Duodenal mucosa (tissue), 2 donors: ENCODE results near the gene CDC20B.

Experiments
- H3K27ac ChIP-seq: one replicate; pipeline ENCODE4 v1.7.0; 2013; ENCODE audit warnings: low read depth, low read length
- H3K27me3 ChIP-seq, 2 donors: one replicate each; pipeline ENCODE4 v1.7.0; 2013; ENCODE audit warnings: low read length in 2 of 2, control low read depth in 1 of 2; ENCODE audit not compliant: insufficient read depth in 2 of 2, control insufficient read depth in 1 of 2
- H3K36me3 ChIP-seq, 2 donors: one replicate each; pipeline ENCODE4 v1.7.0; 2013; ENCODE audit warnings: low read length in 2 of 2, control low read depth in 1 of 2; ENCODE audit not compliant: insufficient read depth in 2 of 2, control insufficient read depth in 1 of 2
- H3K4me1 ChIP-seq, 2 donors: one replicate each; pipeline ENCODE4 v1.7.0; 2013; ENCODE audit warnings: low read length in 2 of 2, control low read depth in 1 of 2; ENCODE audit not compliant: insufficient read depth in 2 of 2, control insufficient read depth in 1 of 2
- H3K4me3 ChIP-seq, 2 donors: one replicate each; pipeline ENCODE4 v1.7.0; 2013; ENCODE audit warnings: low read length in 2 of 2, low read depth in 1 of 2
- H3K9ac ChIP-seq, 2 donors: one replicate each; pipeline ENCODE4 v1.7.0; 2013; ENCODE audit warnings: low read length in 2 of 2, low read depth in 1 of 2
- H3K9me3 ChIP-seq, 2 donors: one replicate each; pipeline ENCODE4 v1.7.0; 2013; ENCODE audit warnings: low read length in 2 of 2, control low read depth in 1 of 2; ENCODE audit not compliant: control insufficient read depth in 1 of 2

Gene CDC20B

DNA sequence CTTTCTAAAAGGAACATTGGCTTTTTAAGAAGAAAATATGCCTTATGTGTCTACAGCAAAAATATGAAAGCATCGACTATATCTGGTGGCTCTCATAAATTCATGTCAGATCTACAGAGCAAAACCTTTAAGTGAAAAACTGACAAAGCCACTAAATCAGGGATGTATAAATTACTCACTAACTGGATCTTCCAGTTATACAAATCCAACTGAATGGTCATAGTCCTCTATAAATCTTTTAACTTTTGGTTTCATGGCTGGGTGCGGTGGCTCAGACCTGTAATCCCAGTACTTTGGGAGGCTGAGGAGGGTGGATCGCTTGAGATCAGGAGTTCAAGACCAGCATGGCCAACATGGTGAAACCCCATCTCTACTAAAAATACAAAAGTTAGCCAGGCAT is 99.8 kb downstream of the CDC20B start:
- Histone ChIP-seq H3K4me1 (no peaks in the 10 kb centered on the region), H3K9ac (no peak overlapping the region), H3K27ac (no peak overlapping the region), H3K36me3 (no peaks in the 10 kb centered on the region), H3K9me3 (no peaks in the 10 kb centered on the region), H3K4me3 (no peak overlapping the region), H3K27me3 (no peaks in the 10 kb centered on the region)

DNA sequence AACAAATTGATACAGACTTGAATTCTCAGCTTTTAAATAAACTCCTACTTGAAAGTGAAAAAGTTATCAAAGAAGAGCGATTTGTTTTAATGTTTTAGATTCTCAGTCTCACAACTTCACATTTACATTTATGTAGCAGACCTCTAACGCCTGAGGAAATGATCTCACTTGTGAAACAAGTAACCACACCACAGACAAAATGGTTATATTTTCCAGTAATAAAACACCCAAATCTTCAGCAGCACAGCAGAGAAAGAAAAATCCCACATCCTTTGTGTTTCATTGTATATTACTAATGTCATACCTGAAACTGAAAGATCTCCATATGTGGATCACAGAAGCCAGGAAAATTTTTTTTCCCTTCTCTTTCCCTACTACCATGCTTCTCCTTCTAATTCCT is 100.3 kb downstream of the CDC20B start:
- H3K9ac ChIP-seq, result no peak overlapping the region

DNA sequence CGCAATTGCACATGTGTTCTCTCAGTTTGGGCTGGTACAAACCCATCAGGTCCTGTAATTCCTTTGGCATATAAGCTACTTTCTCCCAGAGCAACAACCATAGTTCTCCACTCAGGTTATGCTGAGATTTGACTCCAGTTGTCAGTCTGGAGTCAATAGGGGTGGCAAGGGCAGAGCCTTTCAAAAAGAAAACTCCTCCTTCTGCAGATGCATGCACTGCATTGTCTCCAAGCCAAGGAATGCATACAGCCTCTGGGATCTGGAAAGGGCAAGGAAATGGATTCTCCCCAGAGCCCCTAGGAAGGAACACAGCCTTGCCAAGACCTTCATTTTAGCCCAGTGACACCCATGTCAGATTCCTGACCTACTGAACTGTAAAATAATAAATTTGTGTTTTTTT is 101.6 kb downstream of the CDC20B start:
- H3K36me3 ChIP-seq, result no peaks in the 10 kb centered on the region
- no peak overlapping the region for H3K9ac ChIP-seq
- no peak overlapping the region for H3K27ac ChIP-seq
- no peak overlapping the region for H3K4me3 ChIP-seq
- no peaks in the 10 kb centered on the region for H3K4me1 ChIP-seq
- H3K27me3 ChIP-seq, result no peaks in the 10 kb centered on the region
- no peaks in the 10 kb centered on the region for H3K9me3 ChIP-seq

More for the DNA sequence above, 100.3 kb downstream of the CDC20B start:
- Histone ChIP-seq H3K4me3 (no peak overlapping the region), H3K27me3 (no peaks in the 10 kb centered on the region), H3K9me3 (no peaks in the 10 kb centered on the region), H3K4me1 (no peaks in the 10 kb centered on the region), H3K36me3 (no peaks in the 10 kb centered on the region), H3K27ac (no peak overlapping the region)

DNA sequence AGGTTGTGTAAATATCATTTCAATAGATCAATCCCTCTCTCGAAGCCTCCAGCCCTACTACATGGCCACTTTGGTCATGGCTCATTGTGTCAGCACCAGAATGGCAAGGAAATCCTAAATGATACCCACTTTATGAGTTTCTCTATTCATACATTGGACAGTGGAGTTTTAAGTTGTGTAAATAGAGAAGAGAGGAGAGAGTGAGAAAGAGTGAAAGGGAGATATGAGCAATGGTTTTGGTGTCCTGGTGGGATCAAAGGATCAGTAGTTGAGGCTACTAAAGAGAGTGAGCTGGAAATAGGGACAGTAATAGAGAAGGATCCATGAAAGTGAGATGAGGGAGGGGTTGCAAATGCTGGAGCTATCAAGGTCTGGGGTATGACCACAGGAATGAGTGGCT is 102.0 kb downstream of the CDC20B start:
- no peak overlapping the region for H3K4me3 ChIP-seq
- H3K9me3 ChIP-seq, result no peaks in the 10 kb centered on the region
- H3K9ac ChIP-seq, result no peak overlapping the region
- H3K27ac ChIP-seq, result no peak overlapping the region
- no peaks in the 10 kb centered on the region for H3K27me3 ChIP-seq
- H3K36me3 ChIP-seq, result no peaks in the 10 kb centered on the region
- H3K4me1 ChIP-seq, result no peaks in the 10 kb centered on the region

DNA sequence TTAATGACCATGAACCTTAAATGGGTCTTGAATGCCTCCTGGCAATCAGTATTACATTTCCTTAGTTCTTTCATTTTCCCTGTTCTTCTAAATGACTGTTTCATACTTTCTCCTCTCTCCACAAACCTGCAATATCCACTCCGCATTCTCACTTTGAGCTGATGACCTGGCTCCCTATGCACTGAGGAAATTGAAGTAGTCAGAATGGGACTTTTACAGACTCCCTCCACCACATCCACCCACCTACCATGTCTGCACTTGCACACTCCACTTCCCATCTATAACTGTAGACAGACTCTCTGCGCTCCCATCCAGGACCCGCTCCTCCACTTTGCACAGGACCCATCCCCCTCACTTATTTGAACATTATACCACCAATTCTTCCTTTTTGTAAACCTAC is 106.7 kb downstream of the CDC20B start:
- Histone ChIP-seq H3K9ac (no peak overlapping the region), H3K4me1 (no peaks in the 10 kb centered on the region), H3K4me3 (no peak overlapping the region), H3K36me3 (no peaks in the 10 kb centered on the region), H3K9me3 (no peaks in the 10 kb centered on the region), H3K27ac (no peak overlapping the region), H3K27me3 (no peaks in the 10 kb centered on the region)

DNA sequence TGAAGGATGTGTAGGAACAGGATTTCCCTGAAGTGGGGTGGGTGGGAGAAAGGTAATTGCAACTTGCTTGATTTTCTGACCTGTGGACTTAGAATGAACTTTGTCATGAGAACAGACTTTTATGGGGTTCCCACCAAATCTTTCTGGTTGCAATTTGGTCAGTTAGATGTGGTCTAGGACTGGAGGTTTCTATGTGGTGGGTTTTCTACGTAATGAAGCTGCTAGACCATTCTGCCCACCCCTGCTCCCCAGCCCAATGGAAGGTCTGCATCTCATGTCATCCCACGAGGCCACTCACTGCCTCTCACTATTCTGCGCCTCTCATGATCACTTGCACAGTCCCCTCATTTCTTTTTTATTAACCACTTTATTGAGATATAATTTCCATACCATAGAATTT is 108.5 kb downstream of the CDC20B start:
- Histone ChIP-seq H3K4me3 (no peak overlapping the region), H3K27me3 (no peaks in the 10 kb centered on the region), H3K9ac (no peak overlapping the region), H3K4me1 (no peaks in the 10 kb centered on the region), H3K9me3 (no peaks in the 10 kb centered on the region), H3K27ac (no peak overlapping the region), H3K36me3 (no peaks in the 10 kb centered on the region)

DNA sequence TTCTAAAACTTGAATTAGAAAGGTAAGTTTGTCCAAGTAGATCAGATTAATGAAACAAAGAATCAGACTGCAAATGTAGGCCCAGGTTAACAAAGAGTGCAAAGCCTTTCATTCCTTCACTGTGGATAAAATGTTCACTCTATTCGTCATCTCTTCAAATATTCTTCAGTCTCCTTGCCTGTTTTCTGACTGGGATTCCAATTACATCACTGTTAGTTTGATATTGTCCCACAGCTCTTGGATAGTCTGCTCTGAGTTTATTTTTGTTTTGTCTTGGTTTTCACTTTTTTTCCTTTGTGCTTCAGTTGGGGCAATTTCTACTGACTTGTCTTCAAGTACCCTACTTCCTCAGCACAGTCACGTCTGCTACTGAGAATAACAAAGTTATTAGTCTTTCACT is 109.1 kb downstream of the CDC20B start:
- H3K36me3 ChIP-seq, result no peaks in the 10 kb centered on the region
- no peak overlapping the region for H3K4me3 ChIP-seq
- no peak overlapping the region for H3K9ac ChIP-seq
- H3K4me1 ChIP-seq, result no peaks in the 10 kb centered on the region
- no peaks in the 10 kb centered on the region for H3K9me3 ChIP-seq
- H3K27ac ChIP-seq, result no peak overlapping the region
- no peaks in the 10 kb centered on the region for H3K27me3 ChIP-seq

DNA sequence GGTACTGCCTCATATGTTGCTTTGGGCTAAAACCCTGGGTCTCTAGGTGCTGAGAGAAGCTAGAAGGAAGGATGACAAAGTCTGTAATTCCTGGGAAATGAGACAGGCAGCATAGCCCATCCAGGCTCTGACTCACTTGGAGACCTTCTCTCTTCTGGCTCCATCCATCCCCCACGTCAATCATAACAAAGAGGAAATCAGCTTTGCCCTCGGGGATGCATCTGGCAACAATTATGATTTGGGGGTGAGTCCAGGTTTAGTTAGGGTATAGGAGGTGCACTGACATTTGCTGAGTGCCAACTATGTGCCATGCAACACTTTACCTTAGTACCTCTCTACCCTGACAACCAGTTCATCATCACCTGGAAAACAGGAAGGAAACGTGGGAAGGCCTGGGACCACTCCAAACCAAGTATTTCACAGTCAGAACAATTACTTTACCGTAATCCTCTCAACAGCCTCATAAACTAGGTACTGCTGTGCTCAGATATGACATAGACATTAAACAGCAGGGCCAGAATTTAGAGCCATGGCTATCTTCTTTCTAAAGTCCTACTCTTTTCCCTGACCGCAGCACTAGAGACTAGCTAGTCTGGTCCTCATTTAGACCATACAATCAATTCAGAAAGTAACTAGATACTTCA is 109.6 kb downstream of the CDC20B start:
- no peaks in the 10 kb centered on the region for H3K36me3 ChIP-seq
- no peaks in the 10 kb centered on the region for H3K9me3 ChIP-seq
- H3K4me3 ChIP-seq, result no peak overlapping the region
- no peak overlapping the region for H3K9ac ChIP-seq
- no peaks in the 10 kb centered on the region for H3K4me1 ChIP-seq
- H3K27ac ChIP-seq, result no peak overlapping the region
- H3K27me3 ChIP-seq, result no peaks in the 10 kb centered on the region
